Colonic mucosa (tissue), 4 donors: Measurements from ENCODE around the gene RAD51B. TPM values are rescaled to one million over a fixed set of nuclear protein-coding genes. Genes with fewer than 3 reads are reported as not detected.

Experiments used
- DNase-seq: peaks from one replicate; pipeline ENCODE4 v3.0.0-alpha.2; 2020
- H3K27ac ChIP-seq: fragments of 200-600 bp; one replicate; pipeline ENCODE4 v1.8.0; 2021
- H3K27me3 ChIP-seq: fragments of 200-600 bp; one replicate; pipeline ENCODE4 v1.8.0; 2021
- H3K36me3 ChIP-seq: fragments of 200-600 bp; one replicate; pipeline ENCODE4 v1.8.0; 2021
- H3K4me1 ChIP-seq: fragments of 200-600 bp; one replicate; pipeline ENCODE4 v1.8.0; 2021; ENCODE audit warnings: mild to moderate bottlenecking
- H3K4me3 ChIP-seq: fragments of 200-600 bp; one replicate; pipeline ENCODE4 v1.8.0; 2021
- H3K9ac ChIP-seq, 2 donors: one replicate each; pipeline ENCODE4 v1.7.0; 2013; ENCODE audit warnings: control low read depth in 2 of 2, low read depth in 2 of 2, low read length in 2 of 2
- H3K9me3 ChIP-seq: fragments of 200-600 bp; one replicate; pipeline ENCODE4 v1.8.0; 2021
- intact Hi-C: fragments of 100-400 bp; cut with DNase I; formaldehyde crosslinking; loops from one replicate; pipeline ENCODE4 v1.14.1; 2022
- total RNA-seq, 2 donors: library from RNA; stranded (reverse); fragmentation: NEBNext Ultra II Directional in 1 of 2; extraction: Animal tissue kit (Norgen Biotek cat#: 25700) in 1 of 2; gene quantifications; one replicate each; pipeline ENCODE4 v1.2.1, GENCODE V29; 2021
- TF ChIP-seq, protein P1 (sequence below): fragments of 200-600 bp; IDR thresholded peaks from one replicate; pipeline ENCODE4 v1.8.0; 2022; ENCODE audit warnings: antibody characterized with exemption, mild to moderate bottlenecking
- donor health status: healthy.
- donor health status: DM: no; HTN: no; CAD: no.
- donor health status: DM: no; HTN: no; CAD: no.

RAD51B gene
- total RNA-seq, 2 donors from 2014 or later, result 12.7 to 22.0 TPM

- no peak for DNase-seq
- Histone ChIP-seq H3K36me3 (no peaks in the 10 kb centered on the region), H3K9me3 (no peaks in the 10 kb centered on the region), H3K4me3 (no peak overlapping the region), H3K27ac (peak overlapping the region; percentile 2), H3K27me3 (no peaks in the 10 kb centered on the region), H3K9ac (no peak overlapping the region), H3K4me1 (no peaks in the 10 kb centered on the region)
- TF ChIP-seq, protein P1, sequence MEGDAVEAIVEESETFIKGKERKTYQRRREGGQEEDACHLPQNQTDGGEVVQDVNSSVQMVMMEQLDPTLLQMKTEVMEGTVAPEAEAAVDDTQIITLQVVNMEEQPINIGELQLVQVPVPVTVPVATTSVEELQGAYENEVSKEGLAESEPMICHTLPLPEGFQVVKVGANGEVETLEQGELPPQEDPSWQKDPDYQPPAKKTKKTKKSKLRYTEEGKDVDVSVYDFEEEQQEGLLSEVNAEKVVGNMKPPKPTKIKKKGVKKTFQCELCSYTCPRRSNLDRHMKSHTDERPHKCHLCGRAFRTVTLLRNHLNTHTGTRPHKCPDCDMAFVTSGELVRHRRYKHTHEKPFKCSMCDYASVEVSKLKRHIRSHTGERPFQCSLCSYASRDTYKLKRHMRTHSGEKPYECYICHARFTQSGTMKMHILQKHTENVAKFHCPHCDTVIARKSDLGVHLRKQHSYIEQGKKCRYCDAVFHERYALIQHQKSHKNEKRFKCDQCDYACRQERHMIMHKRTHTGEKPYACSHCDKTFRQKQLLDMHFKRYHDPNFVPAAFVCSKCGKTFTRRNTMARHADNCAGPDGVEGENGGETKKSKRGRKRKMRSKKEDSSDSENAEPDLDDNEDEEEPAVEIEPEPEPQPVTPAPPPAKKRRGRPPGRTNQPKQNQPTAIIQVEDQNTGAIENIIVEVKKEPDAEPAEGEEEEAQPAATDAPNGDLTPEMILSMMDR, result no peak
- intact Hi-C loops, result no loop called here
These were observed 656.9 kb downstream of the RAD51B start for GRCh38 chr14:68476212-68477109.

- H3K27me3 ChIP-seq, result no peaks in the 10 kb centered on the region
- no peak for DNase-seq
- no peaks in the 10 kb centered on the region for H3K36me3 ChIP-seq
- peak overlapping the region; percentile 2 for H3K27ac ChIP-seq
- H3K4me1 ChIP-seq, result no peaks in the 10 kb centered on the region
- intact Hi-C loops, result no loop called here
- no peak overlapping the region for H3K9ac ChIP-seq
- H3K4me3 ChIP-seq, result no peak overlapping the region
- no peaks in the 10 kb centered on the region for H3K9me3 ChIP-seq
- TF ChIP-seq, protein P1, result no peak
These were observed 657.5 kb downstream of the RAD51B start for GRCh38 chr14:68477110-68477455.

GRCh38 chr14:68477461-68478085 lies 658.0 kb downstream of the RAD51B start:
- no peaks in the 10 kb centered on the region for H3K36me3 ChIP-seq
- H3K9me3 ChIP-seq, result no peaks in the 10 kb centered on the region
- TF ChIP-seq, protein P1, result no peak
- no peak overlapping the region for H3K4me3 ChIP-seq
- H3K27ac ChIP-seq, result no peak overlapping the region
- intact Hi-C loops, result no loop called here
- H3K4me1 ChIP-seq, result no peaks in the 10 kb centered on the region
- H3K27me3 ChIP-seq, result no peaks in the 10 kb centered on the region
- DNase-seq, result no peak
- no peak overlapping the region for H3K9ac ChIP-seq

DNA sequence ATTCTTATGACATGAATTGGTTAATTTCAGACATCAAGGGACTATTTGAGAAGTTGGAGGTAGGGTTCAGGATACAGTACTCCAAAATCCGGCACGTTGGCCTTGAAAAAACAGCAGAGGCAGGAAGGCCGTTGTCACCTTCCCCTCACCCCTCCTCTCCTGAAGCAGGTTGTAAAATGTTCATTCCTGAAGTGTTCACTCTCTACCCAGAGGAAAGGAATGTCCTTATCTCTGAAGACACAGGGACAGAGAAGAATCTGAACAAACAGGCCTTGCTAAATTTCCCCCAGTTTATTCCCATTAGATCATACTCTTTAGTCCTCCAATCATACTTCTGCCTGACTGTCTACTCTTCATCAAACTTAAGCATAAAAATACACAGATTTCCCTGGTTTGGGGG lies 659.7 kb downstream of the RAD51B start:
- intact Hi-C loops, result no loop called here
- H3K27ac ChIP-seq, result no peak overlapping the region
- no peak overlapping the region for H3K9ac ChIP-seq
- H3K9me3 ChIP-seq, result no peaks in the 10 kb centered on the region
- TF ChIP-seq, protein P1, result no peak
- no peaks in the 10 kb centered on the region for H3K4me1 ChIP-seq
- no peak overlapping the region for H3K4me3 ChIP-seq
- DNase-seq, result no peak
- H3K27me3 ChIP-seq, result no peaks in the 10 kb centered on the region
- no peaks in the 10 kb centered on the region for H3K36me3 ChIP-seq

GRCh38 chr14:68482018-68482417 lies 662.4 kb downstream of the RAD51B start:
- TF ChIP-seq, protein P1, result no peak
- Histone ChIP-seq H3K4me1 (no peaks in the 10 kb centered on the region), H3K9ac (no peak overlapping the region), H3K4me3 (no peak overlapping the region), H3K36me3 (no peaks in the 10 kb centered on the region), H3K27me3 (no peaks in the 10 kb centered on the region), H3K9me3 (no peaks in the 10 kb centered on the region), H3K27ac (no peak overlapping the region)
- intact Hi-C loops, result no loop called here
- DNase-seq, result no peak
